Right lobe of liver (tissue), 4 donors: ENCODE measurements around the gene SEPTIN8.

Experiments used
- POLR2A ChIP-seq: fragments of 450-650 bp; IDR thresholded peaks from one replicate; pipeline ENCODE4 v1.6.1; 2017; ENCODE audit warnings: antibody characterized with exemption, mild to moderate bottlenecking
- TF ChIP-seq, protein P1 (sequence below), 4 donors: fragments of 200-600 bp in 3 of 4; fragments of 450-650 bp in 1 of 4; IDR thresholded peaks; one replicate each; pipeline versions ENCODE4 v1.5.1 to v1.8.0; 2016 to 2022; ENCODE audit warnings: antibody characterized with exemption in 4 of 4, mild to moderate bottlenecking in 2 of 4
- donor health status: DM: no; HTN: no; CAD: no.
- donor health status: DM: no; HTN: no; CAD: no.
- donor health status: DM: no; HTN: yes; CAD: no.

DNA sequence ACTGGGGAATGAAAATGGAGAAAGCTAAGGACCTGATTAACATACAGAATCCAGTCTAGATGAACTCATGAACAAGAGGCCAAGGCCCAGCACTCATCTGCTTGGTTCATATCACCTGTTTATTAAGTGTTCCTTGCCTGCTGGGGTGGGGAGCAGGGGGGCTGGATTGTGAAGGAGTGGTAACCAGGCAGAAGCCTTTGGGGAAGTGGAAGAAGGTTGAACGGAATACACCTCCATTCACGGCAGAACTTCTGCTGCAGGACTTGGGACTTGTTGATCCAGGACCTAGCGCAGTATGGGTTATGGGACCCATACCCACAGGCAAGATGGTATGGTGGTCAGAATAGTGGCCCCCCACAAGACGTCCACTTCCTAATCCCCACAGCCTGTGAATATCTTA lies 8.8 kb upstream of the SEPTIN8 start:
- TF ChIP-seq, protein P1, sequence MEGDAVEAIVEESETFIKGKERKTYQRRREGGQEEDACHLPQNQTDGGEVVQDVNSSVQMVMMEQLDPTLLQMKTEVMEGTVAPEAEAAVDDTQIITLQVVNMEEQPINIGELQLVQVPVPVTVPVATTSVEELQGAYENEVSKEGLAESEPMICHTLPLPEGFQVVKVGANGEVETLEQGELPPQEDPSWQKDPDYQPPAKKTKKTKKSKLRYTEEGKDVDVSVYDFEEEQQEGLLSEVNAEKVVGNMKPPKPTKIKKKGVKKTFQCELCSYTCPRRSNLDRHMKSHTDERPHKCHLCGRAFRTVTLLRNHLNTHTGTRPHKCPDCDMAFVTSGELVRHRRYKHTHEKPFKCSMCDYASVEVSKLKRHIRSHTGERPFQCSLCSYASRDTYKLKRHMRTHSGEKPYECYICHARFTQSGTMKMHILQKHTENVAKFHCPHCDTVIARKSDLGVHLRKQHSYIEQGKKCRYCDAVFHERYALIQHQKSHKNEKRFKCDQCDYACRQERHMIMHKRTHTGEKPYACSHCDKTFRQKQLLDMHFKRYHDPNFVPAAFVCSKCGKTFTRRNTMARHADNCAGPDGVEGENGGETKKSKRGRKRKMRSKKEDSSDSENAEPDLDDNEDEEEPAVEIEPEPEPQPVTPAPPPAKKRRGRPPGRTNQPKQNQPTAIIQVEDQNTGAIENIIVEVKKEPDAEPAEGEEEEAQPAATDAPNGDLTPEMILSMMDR (IDR thresholded peaks at IDR 0.05) = no peak
- no peak for TF ChIP-seq POLR2A
